ENCODE data around the gene DENND1A.
"Not testable (repeated sequence)": the region's sequence is repeated elsewhere in the genome, so short reads cannot be mapped to it uniquely, and the experiment has no call there.

Gene DENND1A

DNA sequence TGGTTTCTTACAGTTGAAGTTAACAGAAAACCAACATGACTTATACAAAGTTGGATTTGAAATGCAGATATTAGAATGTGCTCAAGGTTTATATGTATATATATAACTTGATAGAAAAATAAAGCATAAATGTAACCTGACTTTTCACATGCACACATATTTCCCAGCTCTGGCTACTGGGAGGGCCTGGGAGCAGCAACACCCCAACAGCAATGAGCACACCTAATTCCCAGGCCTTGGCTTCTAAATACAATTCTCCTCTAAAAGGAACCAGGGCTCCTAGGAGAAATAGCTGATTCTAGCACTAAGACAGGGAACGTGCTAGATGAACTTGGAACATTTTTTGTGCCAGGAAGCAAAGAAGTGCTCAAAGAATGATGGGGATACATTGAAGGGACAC lies 42.1 kb downstream of the DENND1A start:
- no peak overlapping the region for H3K4me3 ChIP-seq
- no peak overlapping the region for H3K27ac ChIP-seq
- DNase-seq (ENCODE audit: low spot score) = no peak
- TF ChIP-seq, protein P1, sequence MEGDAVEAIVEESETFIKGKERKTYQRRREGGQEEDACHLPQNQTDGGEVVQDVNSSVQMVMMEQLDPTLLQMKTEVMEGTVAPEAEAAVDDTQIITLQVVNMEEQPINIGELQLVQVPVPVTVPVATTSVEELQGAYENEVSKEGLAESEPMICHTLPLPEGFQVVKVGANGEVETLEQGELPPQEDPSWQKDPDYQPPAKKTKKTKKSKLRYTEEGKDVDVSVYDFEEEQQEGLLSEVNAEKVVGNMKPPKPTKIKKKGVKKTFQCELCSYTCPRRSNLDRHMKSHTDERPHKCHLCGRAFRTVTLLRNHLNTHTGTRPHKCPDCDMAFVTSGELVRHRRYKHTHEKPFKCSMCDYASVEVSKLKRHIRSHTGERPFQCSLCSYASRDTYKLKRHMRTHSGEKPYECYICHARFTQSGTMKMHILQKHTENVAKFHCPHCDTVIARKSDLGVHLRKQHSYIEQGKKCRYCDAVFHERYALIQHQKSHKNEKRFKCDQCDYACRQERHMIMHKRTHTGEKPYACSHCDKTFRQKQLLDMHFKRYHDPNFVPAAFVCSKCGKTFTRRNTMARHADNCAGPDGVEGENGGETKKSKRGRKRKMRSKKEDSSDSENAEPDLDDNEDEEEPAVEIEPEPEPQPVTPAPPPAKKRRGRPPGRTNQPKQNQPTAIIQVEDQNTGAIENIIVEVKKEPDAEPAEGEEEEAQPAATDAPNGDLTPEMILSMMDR (IDR thresholded peaks at IDR 0.05) = no peak

DNA sequence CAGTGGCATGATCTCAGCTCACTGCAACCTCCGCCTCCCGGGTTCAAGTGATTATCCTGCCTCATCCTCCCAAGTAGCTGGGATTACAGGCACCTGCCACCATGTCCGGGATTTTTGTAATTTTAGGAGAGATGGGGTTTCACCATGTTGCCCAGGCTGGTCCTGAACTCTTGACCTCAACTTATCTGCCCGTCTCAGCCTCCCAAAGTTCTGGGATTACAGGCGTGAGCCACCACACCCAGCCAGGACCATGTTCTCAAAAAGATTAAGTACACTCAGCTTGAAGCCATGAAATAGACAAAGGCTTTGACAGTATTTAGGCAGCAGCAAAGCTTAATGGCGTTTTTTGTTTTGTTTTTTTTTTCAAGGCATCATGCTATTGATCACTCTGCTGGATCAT lies 44.1 kb downstream of the DENND1A start:
- DNase-seq (ENCODE audit: low spot score); H3K27ac ChIP-seq; H3K4me3 ChIP-seq: not testable (repeated sequence)

DNA sequence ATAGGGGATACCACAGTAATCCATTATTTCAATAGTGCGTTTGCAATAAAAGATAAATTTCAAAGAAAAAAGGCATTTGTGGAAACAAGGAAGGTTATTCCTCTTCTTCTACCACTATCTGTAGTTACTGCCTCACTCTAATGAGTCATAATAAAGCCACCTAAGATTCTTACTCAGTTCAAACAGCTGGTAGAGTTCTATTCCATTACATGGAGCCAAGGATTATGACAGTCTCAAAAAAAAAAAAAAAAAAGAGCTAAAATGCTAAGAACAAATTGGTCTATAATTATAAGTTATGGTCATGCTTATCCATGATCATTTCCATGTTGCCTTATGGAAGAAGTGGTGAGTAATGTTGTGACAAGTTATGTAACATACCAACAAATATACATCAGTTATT lies 46.3 kb downstream of the DENND1A start:
- no peak overlapping the region for H3K4me3 ChIP-seq
- no peak for DNase-seq (ENCODE audit: low spot score)
- H3K27ac ChIP-seq = no peak overlapping the region
- TF ChIP-seq, protein P1 (IDR thresholded peaks at IDR 0.05) = no peak

DNA sequence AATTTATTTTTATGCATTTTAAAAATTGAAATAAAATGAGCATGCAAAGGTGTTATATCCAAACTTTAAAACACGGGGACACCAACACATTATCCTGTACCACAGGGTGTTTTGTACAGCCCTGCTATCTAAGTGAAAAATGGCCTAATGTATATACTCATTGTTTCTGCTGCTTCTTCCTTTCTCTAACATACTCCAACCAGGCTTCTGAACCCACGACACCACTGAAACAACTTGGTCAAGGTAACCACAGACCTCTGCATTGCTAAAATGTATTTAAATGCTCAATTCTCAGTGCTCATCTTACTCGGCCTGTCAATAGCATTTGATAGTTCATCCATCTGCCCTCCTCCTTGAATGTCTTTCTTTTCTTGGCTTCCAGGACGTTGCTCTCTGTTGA lies 48.3 kb downstream of the DENND1A start:
- H3K27ac ChIP-seq = no peak overlapping the region
- DNase-seq (ENCODE audit: low spot score) = no peak
- TF ChIP-seq, protein P1 (IDR thresholded peaks at IDR 0.05) = no peak

DNA sequence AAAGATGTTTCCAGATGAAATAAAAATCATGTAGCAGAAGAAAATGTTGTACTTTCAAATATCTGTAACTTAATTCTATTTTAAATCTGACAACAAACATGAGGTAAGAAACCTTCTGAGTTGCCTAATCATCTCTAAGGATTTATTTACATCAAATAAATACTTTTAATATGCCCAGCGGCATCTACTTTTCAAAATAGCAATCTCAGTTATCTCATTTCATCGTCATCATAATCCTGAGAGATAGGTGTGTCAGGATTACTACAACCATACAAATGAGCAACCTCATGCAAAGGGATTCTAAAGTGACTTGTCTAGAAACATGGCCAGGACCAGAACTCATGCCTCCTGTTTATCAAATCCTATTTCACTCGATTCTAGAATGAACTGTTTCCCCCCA lies 49.5 kb downstream of the DENND1A start:
- Histone ChIP-seq H3K4me3 (no peak overlapping the region), H3K27ac (no peak overlapping the region)
- TF ChIP-seq, protein P1 (IDR thresholded peaks at IDR 0.05) = no peak
- no peak for DNase-seq (ENCODE audit: low spot score)

More for the DNA sequence above, 48.3 kb downstream of the DENND1A start:
- no peak overlapping the region for H3K4me3 ChIP-seq

DNA sequence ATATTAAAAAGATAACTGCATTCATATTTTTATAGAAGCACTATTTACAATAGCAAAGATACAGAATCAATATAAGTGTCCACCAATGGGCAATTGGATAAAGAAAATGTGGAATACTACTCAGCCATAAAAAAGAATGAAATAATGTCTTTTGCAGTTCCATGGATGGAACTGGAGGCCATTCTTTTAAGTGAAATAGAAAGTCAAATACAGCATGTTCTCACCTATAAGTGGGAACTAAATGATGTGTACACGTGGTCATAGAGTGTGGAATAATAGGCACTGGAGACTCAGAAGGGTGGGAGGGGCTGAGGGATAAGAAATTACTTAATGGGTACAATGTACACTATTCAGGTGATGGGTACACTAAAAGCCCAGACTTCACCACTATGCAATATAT lies 53.2 kb downstream of the DENND1A start:
- no peak overlapping the region for H3K27ac ChIP-seq
- no peak for DNase-seq (ENCODE audit: low spot score)
- no peak overlapping the region for H3K4me3 ChIP-seq
- TF ChIP-seq, protein P1 (IDR thresholded peaks at IDR 0.05) = no peak

DNA sequence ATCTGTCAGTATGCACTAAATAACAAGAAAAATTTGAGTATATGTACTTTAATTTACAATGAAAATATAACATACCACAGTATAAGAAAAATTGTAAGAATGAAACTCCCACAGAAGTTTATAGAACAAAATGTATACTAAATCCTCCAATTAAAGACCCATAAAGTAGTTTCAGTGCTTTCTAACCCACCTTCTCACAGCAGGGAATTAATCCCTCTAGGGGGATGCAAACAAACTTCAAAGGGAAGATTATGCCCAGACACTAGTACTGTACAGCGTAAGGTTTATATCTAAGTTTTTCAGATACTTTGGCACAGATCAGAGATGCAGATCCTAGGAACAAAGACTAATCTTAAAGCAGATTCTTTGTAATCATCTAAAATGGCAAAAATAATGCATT lies 57.2 kb downstream of the DENND1A start:
- no peak overlapping the region for H3K27ac ChIP-seq
- no peak for DNase-seq (ENCODE audit: low spot score)
- H3K4me3 ChIP-seq = no peak overlapping the region
- TF ChIP-seq, protein P1 (IDR thresholded peaks at IDR 0.05) = no peak

DNA sequence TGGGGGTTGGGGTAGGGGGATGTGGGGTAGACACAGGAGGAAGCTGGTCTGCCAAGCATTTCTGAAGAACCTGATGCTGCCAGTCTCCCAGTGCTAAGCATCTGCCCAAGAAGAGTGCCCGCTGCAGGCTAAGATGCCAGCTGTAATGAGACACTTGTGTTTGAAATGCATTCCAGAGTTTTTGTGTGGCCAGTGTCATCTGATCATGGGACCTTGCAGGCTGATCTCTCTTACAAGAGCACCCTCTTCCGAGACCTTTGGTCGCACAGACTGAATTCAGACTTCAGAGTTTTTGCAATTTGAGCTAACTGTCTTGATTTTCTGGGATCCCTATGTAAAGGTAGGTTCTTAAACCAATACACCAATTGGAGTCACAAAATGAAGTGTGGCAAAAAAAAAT lies 58.1 kb downstream of the DENND1A start:
- no peak for DNase-seq (ENCODE audit: low spot score)
- TF ChIP-seq, protein P1 (IDR thresholded peaks at IDR 0.05) = no peak
- Histone ChIP-seq H3K4me3 (no peak overlapping the region), H3K27ac (no peak overlapping the region)

Data from coronary artery (tissue), 2 donors.